Measurements from ENCODE around the gene LMBR1. TPM values are rescaled to one million over a fixed set of nuclear protein-coding genes. Genes with fewer than 3 reads are reported as not detected.

The LMBR1 gene
- total and polyA plus RNA-seq, 2 of the 4 experiments (the other 2 are of a cell fraction): 11.9 to 19.9 TPM

DNA sequence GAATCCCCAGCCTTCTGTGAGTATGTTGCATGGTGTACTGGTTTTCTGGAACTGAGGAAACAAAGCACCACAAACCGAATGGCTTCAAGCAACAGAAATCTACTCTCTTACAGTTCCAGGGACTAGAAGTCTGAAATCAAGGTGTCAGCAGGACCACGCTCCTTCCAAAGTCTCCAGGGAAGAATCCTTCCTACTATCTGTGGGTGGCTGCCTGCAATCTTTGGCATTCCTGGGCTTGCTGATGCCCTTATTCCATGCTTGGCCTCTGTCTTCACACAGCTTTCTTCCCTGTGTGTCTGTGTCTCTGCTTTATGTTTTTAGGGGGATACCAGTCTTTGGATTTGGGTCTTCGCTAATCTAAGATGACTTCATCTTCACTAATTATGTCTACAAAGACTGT is 81.3 kb downstream of the LMBR1 start:
- Histone ChIP-seq H2BK5ac (ENCODE audit: low read depth, low read length, poor library complexity, severe bottlenecking) (no peak overlapping the region), H2AK9ac (replicated peaks; ENCODE audit: low read depth, low read length, poor library complexity) (no peak overlapping the region), H4K91ac (ENCODE audit: insufficient read depth, low read depth, low read length) (no peak overlapping the region), H3K18ac (ENCODE audit: low read depth, low read length) (no peak overlapping the region), H3K4me1 (ENCODE audit: control insufficient read depth, insufficient read depth, low read length) (no peaks in the 10 kb centered on the region), H2AK5ac (ENCODE audit: low read depth, low read length) (no peak overlapping the region), H3K36me3 (ENCODE audit: control insufficient read depth, insufficient read depth, low read length) (no peaks in the 10 kb centered on the region), H4K8ac (ENCODE audit: low read depth in 2 of 2, low read length in 2 of 2) (no peak overlapping the region), H2BK20ac (ENCODE audit: low read depth, low read length) (no peak overlapping the region), H3K9ac (ENCODE audit: low read depth, low read length) (no peak overlapping the region), H3K4me3 (ENCODE audit: insufficient read depth, low read depth, low read length) (no peak overlapping the region), H3K4me2 (ENCODE audit: low read depth, low read length) (no peak overlapping the region), H4K5ac (ENCODE audit: low read depth, low read length) (no peak overlapping the region), H4K20me1 (ENCODE audit: insufficient read depth, low read length) (no peaks in the 10 kb centered on the region), H3K79me1 (ENCODE audit: low read depth in 1 of 2, low read length in 2 of 2) (no peaks in the 10 kb centered on the region; a peak in 1 of 4 replicates), H3K27me3 (ENCODE audit: control insufficient read depth, insufficient read depth, low read length) (no peaks in the 10 kb centered on the region), H2BK120ac (ENCODE audit: low read depth, low read length) (no peak overlapping the region), H2AFZ (replicated peaks; ENCODE audit: low read length, poor library complexity) (no peak overlapping the region), H3K14ac (replicated peaks; ENCODE audit: low read depth, low read length) (no peak overlapping the region), H2BK15ac (ENCODE audit: low read depth, low read length) (no peak overlapping the region), H3K4ac (ENCODE audit: low read depth, low read length) (no peak overlapping the region), H3K9me1 (ENCODE audit: insufficient read depth, low read length) (no peaks in the 10 kb centered on the region), H3K23ac (ENCODE audit: low read depth, low read length) (no peak overlapping the region), H3K27ac (ENCODE audit: insufficient read depth, low read length) (no peak overlapping the region), H3K9me3 (ENCODE audit: control insufficient read depth, insufficient read depth, low read length) (no peaks in the 10 kb centered on the region), H3K56ac (ENCODE audit: extremely low read depth, insufficient read depth, low read length) (no peak overlapping the region)
- CTCF ChIA-PET: no interaction called here
- DNase-seq (no peak), ATAC-seq (ENCODE audit: low read depth) (no peak)
- intact Hi-C loops (cut with micrococcal nuclease): no loop called here
- dilution Hi-C loops (cut with HindIII; ENCODE audit: low sequenced_read_pairs, unreplicated experiment): no loop called here
- WGBS, 2 experiments (ENCODE audit: extremely low coverage in 2 of 2, insufficient read length in 1 of 2): 100% methylated on average over 1 of the region's 3 CpGs; no CpG with 5 or more reads in 1 of the 2 experiments
- POLR2A ChIA-PET (ENCODE audit: unreplicated experiment): no interaction called here
- no TSS peak for BruUV-seq (replicated peaks)
- no peak for TF ChIP-seq MXI1 (IDR thresholded peaks at IDR 0.05; ENCODE audit: borderline replicate concordance, low read depth, low read length)
- TF ChIP-seq NFE2L2 (IDR thresholded peaks at IDR 0.05; ENCODE audit: low read depth, low read length): no peak
- TF ChIP-seq CEBPB (IDR thresholded peaks at IDR 0.05; ENCODE audit: low read depth, low read length): no peak
- TF ChIP-seq CHD1 (IDR thresholded peaks at IDR 0.05; ENCODE audit: low read depth, low read length): no peak
- no peak for TF ChIP-seq POLR2A (IDR thresholded peaks at IDR 0.05; ENCODE audit: low read depth, low read length)
- no peak for TF ChIP-seq RCOR1 (IDR thresholded peaks at IDR 0.05; ENCODE audit: insufficient replicate concordance, low read length)
- TF ChIP-seq, protein P1, sequence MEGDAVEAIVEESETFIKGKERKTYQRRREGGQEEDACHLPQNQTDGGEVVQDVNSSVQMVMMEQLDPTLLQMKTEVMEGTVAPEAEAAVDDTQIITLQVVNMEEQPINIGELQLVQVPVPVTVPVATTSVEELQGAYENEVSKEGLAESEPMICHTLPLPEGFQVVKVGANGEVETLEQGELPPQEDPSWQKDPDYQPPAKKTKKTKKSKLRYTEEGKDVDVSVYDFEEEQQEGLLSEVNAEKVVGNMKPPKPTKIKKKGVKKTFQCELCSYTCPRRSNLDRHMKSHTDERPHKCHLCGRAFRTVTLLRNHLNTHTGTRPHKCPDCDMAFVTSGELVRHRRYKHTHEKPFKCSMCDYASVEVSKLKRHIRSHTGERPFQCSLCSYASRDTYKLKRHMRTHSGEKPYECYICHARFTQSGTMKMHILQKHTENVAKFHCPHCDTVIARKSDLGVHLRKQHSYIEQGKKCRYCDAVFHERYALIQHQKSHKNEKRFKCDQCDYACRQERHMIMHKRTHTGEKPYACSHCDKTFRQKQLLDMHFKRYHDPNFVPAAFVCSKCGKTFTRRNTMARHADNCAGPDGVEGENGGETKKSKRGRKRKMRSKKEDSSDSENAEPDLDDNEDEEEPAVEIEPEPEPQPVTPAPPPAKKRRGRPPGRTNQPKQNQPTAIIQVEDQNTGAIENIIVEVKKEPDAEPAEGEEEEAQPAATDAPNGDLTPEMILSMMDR (conservative IDR thresholded peaks at IDR 0.05; ENCODE audit: low read depth, low read length): no peak
- TF ChIP-seq, protein P2, sequence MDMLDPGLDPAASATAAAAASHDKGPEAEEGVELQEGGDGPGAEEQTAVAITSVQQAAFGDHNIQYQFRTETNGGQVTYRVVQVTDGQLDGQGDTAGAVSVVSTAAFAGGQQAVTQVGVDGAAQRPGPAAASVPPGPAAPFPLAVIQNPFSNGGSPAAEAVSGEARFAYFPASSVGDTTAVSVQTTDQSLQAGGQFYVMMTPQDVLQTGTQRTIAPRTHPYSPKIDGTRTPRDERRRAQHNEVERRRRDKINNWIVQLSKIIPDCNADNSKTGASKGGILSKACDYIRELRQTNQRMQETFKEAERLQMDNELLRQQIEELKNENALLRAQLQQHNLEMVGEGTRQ (IDR thresholded peaks at IDR 0.05; ENCODE audit: low read depth, low read length): no peak
- in situ Hi-C loops (cut with MboI; ENCODE audit: low sequenced_read_pairs): no loop called here

Measured in IMR-90 (cell line).